A549 (cell line): Measurements from ENCODE around the gene CEMP1. TPM values are rescaled to one million over a fixed set of nuclear protein-coding genes. Genes with fewer than 3 reads are reported as not detected.

Experiments
- ATAC-seq, 2 experiments: fragments of 200-7000 bp in 1 of 2; fragments of >200 bp in 1 of 2; cut with Nextera tagmentation in 1 of 2; cut with Tn5 transposase in 1 of 2; 3 replicates each; pipeline versions ENCODE4 v1.8.0 to v1.9.1; 2018 to 2020; ENCODE audit warnings: mild to moderate bottlenecking in 1 of 2, moderate library complexity in 1 of 2
- CTCF ChIA-PET: fragments of 300-600 bp; sonication (Branson Sonifier 250); formaldehyde crosslinking; extraction: SDS; loops from one replicate; lab custom pipeline; 2021; ENCODE audit warnings: antibody characterized with exemption, inconsistent platforms; lab: Yijun Ruan, JAX
- POLR2A ChIA-PET: fragments of 350-600 bp; formaldehyde crosslinking; extraction: SDS; loops from one replicate; lab custom pipeline; 2021; ENCODE audit warnings: antibody characterized with exemption, inconsistent platforms; lab: Yijun Ruan, JAX
- DNase-seq, 2 experiments: peaks; one replicate each; pipeline versions ENCODE4 v3.0.0 to v3.0.0-alpha.2; 2011 to 2016; ENCODE audit warnings: low read depth in 1 of 2, low spot score in 1 of 2
- FAIRE-seq: peaks from 2 replicates; lab custom pipeline; 2011; peaks lifted over from hg19 to GRCh38; lab: Jason Lieb, UNC
- H3K27ac ChIP-seq, 2 experiments: fragments of >200 bp; sonication (Bioruptor Twin); formaldehyde crosslinking; 3 replicates each; pipeline ENCODE4 v1.5.1; 2016 to 2017
- H3K4me1 ChIP-seq: fragments of >200 bp; sonication (Bioruptor Twin); formaldehyde crosslinking; 3 replicates; pipeline ENCODE4 v1.6.1; 2016
- H3K4me2 ChIP-seq: fragments of >200 bp; sonication (Bioruptor Twin); formaldehyde crosslinking; 3 replicates; pipeline ENCODE4 v1.6.1; 2016
- H3K4me3 ChIP-seq: fragments of >200 bp; sonication (Bioruptor Twin); formaldehyde crosslinking; 3 replicates; pipeline ENCODE4 v1.5.1; 2016
- H3K9me3 ChIP-seq: fragments of >200 bp; sonication (Bioruptor Twin); formaldehyde crosslinking; 3 replicates; pipeline ENCODE4 v1.6.1; 2016
- BHLHE40 ChIP-seq: IDR thresholded peaks from 2 replicates; pipeline ENCODE4 v1.6.1; 2012; ENCODE audit warnings: low read depth, low read length, inconsistent platforms
- CBX8 ChIP-seq: fragments of 200-600 bp; sonication (generic); IDR thresholded peaks from 2 replicates; pipeline ENCODE4 v1.6.1; 2016
- CEBPB ChIP-seq, 2 experiments: fragments of >200 bp in 1 of 2; sonication (Bioruptor Twin) in 1 of 2; formaldehyde crosslinking in 1 of 2; IDR thresholded peaks; 2 replicates each; pipeline ENCODE4 v1.6.1; 2012 to 2016
- CTCF ChIP-seq: fragments of >200 bp; sonication (Bioruptor Twin); formaldehyde crosslinking; IDR thresholded peaks from 3 replicates; pipeline ENCODE4 v1.5.1; 2016
- E2F6 ChIP-seq: IDR thresholded peaks from 2 replicates; pipeline ENCODE4 v1.6.1; 2012; ENCODE audit warnings: low read depth, borderline replicate concordance
- EHF ChIP-seq: fragments of 250-450 bp; sonication (Bioruptor Pico); IDR thresholded peaks from 2 replicates; pipeline ENCODE4 v1.5.0; 2020; ENCODE audit warnings: mild to moderate bottlenecking
- EHMT2 ChIP-seq: fragments of 200-600 bp; sonication (generic); IDR thresholded peaks from 2 replicates; pipeline ENCODE4 v1.6.1; 2016; ENCODE audit warnings: antibody characterized with exemption, low read depth, mild to moderate bottlenecking, moderate library complexity
- EP300 ChIP-seq, 2 experiments: fragments of >200 bp; sonication (Bioruptor Twin); formaldehyde crosslinking; IDR thresholded peaks; 2 replicates in 1 of 2; 3 replicates in 1 of 2; pipeline ENCODE4 v1.6.1; 2016 to 2017
- FOSB ChIP-seq: fragments of 250-450 bp; sonication (Bioruptor Pico); IDR thresholded peaks from 2 replicates; pipeline ENCODE4 v1.5.0; 2020; ENCODE audit warnings: mild to moderate bottlenecking, moderate library complexity
- GATA3 ChIP-seq: IDR thresholded peaks from 2 replicates; pipeline ENCODE4 v1.6.1; 2012; ENCODE audit warnings: borderline replicate concordance
- HOXA7 ChIP-seq: fragments of 250-450 bp; sonication (Bioruptor Pico); IDR thresholded peaks from 2 replicates; pipeline ENCODE4 v1.5.0; 2020; ENCODE audit warnings: mild to moderate bottlenecking, moderate library complexity
- JUN ChIP-seq, 2 experiments: fragments of >200 bp; sonication (Bioruptor Twin); formaldehyde crosslinking; IDR thresholded peaks; 2 replicates in 1 of 2; 3 replicates in 1 of 2; pipeline ENCODE4 v1.6.1; 2016 to 2017
- MAX ChIP-seq: IDR thresholded peaks from 2 replicates; pipeline ENCODE4 v1.6.1; 2012
- MYC ChIP-seq: IDR thresholded peaks from 2 replicates; pipeline ENCODE4 v1.6.1; 2012; ENCODE audit warnings: mild to moderate bottlenecking, inconsistent platforms, low read length, improper control_type of control experiment, borderline replicate concordance
- PHF8 ChIP-seq: fragments of 200-600 bp; sonication (generic); IDR thresholded peaks from 2 replicates; pipeline ENCODE4 v1.6.1; 2016; ENCODE audit warnings: low read depth, mild to moderate bottlenecking, antibody characterized with exemption, moderate library complexity, borderline replicate concordance
- SREBF2 ChIP-seq: fragments of 450-650 bp; IDR thresholded peaks from 2 replicates; pipeline ENCODE4 v1.6.1; 2014; ENCODE audit warnings: mild to moderate bottlenecking, moderate library complexity
- TP53 ChIP-seq: fragments of 250-450 bp; sonication (Bioruptor Pico); IDR thresholded peaks from 2 replicates; pipeline ENCODE4 v1.5.0; 2021; ENCODE audit warnings: mild to moderate bottlenecking, moderate library complexity
- ZC3H11A ChIP-seq: fragments of 450-650 bp; IDR thresholded peaks from 2 replicates; pipeline ENCODE4 v1.6.1; 2014; ENCODE audit warnings: antibody characterized with exemption, mild to moderate bottlenecking
- ZSCAN20 ChIP-seq: fragments of 250-450 bp; sonication (Bioruptor Pico); IDR thresholded peaks from 2 replicates; pipeline ENCODE4 v1.8.0; 2022; ENCODE audit warnings: mild to moderate bottlenecking, moderate library complexity
- WGBS: methylation state at CpG from one replicate; pipeline ENCODE4 v1.1.6; 2017; ENCODE audit errors: missing lambda C conversion rate; 5-methylcytosine and 5-hydroxymethylcytosine counted together
- polyA plus RNA-seq, 4 experiments: library from polyadenylated mRNA; depleted of rRNA in 3 of 4; stranded (reverse); fragments of >200 nt; fragmentation: RNase III in 1 of 4; extraction: RNeasy Plus Mini Kit Qiagen cat#74134 plus additional on column Dnase treatment in 1 of 4; gene quantifications; 2 replicates in 3 of 4; 3 replicates in 1 of 4; pipeline ENCODE4 v1.2.3, GENCODE V29; 2011 to 2017
- TF ChIP-seq, protein P1 (sequence below): fragments of 200-600 bp; sonication (generic); IDR thresholded peaks from 2 replicates; pipeline ENCODE4 v1.6.1; 2016; ENCODE audit warnings: antibody characterized with exemption, mild to moderate bottlenecking, moderate library complexity
- TF ChIP-seq, protein P2 (sequence below): fragments of 250-450 bp; sonication (Bioruptor Pico); IDR thresholded peaks from 2 replicates; pipeline ENCODE4 v1.5.0; 2020; ENCODE audit warnings: low read depth, mild to moderate bottlenecking, moderate library complexity

CEMP1 gene
- polyA plus RNA-seq, 2 of the 4 experiments (the other 2 are of a cell fraction): not detected

DNA sequence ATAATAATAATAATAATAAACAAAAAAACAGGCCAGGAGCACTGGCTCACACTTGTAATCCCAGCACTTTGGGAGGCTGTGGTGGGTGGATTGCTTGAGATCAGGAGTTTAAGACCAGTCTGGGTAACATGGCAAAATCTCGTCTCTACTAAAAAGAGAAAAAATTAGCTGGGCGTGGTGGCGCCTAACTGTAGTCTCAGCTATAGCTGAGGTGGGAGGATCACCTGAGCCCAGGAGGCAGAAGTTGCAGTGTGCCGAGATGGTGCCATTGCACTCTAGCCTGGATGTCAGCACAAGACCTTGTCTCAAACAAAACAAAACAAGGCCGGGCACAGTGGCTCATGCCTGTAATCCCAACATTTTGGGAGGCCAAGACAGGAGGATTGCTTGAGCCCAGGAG is 36.2 kb downstream of the CEMP1 start:
- Histone ChIP-seq H3K4me2 (no peak overlapping the region), H3K27ac (no peak overlapping the region), H3K4me3 (no peak overlapping the region), H3K9me3 (no peaks in the 10 kb centered on the region), H3K4me1 (peaks cover 11% of the 10 kb centered on the region)
- 83% methylated on average over 5 of the region's 5 CpGs for WGBS
- DNase-seq: no peak
- TF ChIP-seq SREBF2 (no peak), EHF (CRISPR knock-in tag) (no peak), PHF8 (no peak), MAX (no peak), JUN (IDR thresholded peaks at IDR 0.05) (no peak), ZC3H11A (no peak), CBX8 (no peak), MYC (no peak), ZSCAN20 (CRISPR knock-in tag) (no peak), CEBPB (IDR thresholded peaks at IDR 0.05) (no peak), FOSB (CRISPR knock-in tag) (no peak), GATA3 (no peak)
- TF ChIP-seq, protein P1, sequence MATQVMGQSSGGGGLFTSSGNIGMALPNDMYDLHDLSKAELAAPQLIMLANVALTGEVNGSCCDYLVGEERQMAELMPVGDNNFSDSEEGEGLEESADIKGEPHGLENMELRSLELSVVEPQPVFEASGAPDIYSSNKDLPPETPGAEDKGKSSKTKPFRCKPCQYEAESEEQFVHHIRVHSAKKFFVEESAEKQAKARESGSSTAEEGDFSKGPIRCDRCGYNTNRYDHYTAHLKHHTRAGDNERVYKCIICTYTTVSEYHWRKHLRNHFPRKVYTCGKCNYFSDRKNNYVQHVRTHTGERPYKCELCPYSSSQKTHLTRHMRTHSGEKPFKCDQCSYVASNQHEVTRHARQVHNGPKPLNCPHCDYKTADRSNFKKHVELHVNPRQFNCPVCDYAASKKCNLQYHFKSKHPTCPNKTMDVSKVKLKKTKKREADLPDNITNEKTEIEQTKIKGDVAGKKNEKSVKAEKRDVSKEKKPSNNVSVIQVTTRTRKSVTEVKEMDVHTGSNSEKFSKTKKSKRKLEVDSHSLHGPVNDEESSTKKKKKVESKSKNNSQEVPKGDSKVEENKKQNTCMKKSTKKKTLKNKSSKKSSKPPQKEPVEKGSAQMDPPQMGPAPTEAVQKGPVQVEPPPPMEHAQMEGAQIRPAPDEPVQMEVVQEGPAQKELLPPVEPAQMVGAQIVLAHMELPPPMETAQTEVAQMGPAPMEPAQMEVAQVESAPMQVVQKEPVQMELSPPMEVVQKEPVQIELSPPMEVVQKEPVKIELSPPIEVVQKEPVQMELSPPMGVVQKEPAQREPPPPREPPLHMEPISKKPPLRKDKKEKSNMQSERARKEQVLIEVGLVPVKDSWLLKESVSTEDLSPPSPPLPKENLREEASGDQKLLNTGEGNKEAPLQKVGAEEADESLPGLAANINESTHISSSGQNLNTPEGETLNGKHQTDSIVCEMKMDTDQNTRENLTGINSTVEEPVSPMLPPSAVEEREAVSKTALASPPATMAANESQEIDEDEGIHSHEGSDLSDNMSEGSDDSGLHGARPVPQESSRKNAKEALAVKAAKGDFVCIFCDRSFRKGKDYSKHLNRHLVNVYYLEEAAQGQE: no peak
- no peak for ATAC-seq
- no peak for FAIRE-seq
- POLR2A ChIA-PET: no interaction called here
- CTCF ChIA-PET: interaction anchor here (0.5 to 1.8 kb wide), 4 partner anchors 15 to 244 kb away, joined by 3 to 5 read pairs (median 4); partner anchors contain the start of gene ECI1

DNA sequence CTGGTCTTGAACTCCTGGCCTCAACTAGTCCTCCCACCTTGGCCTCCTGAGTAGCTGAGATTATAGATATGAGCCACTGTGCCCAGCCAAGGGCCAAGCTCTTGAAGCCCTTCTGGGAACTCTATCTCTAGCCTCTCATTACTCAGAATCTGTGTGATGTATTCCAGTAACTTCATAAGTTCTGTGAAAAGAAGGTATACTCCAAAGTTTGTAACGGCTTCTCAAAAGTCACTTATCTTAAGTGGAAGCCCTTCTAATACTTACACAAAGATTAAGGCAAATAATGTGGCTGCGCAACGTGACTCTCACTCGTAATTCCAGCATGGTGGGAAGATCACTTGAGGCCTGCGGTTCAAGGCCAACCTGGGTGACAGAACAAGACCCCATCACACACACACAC is 36.6 kb downstream of the CEMP1 start:
- Histone ChIP-seq H3K4me1 (peaks cover 11% of the 10 kb centered on the region), H3K4me3 (no peak overlapping the region), H3K4me2 (no peak overlapping the region), H3K27ac (no peak overlapping the region), H3K9me3 (no peaks in the 10 kb centered on the region)
- no peak for ATAC-seq
- ChIA-PET CTCF (interaction anchor here (1.1 to 1.8 kb wide), 2 partner anchors 44 to 244 kb away, joined by 3 to 4 read pairs; partner anchors contain the start of gene ECI1), POLR2A (no interaction called here)
- no peak for FAIRE-seq
- WGBS: 95% methylated on average over 5 of the region's 5 CpGs
- TF ChIP-seq EHMT2 (no peak), EP300 (IDR thresholded peaks at IDR 0.05) (no peak), FOSB (CRISPR knock-in tag) (no peak), BHLHE40 (no peak), HOXA7 (CRISPR knock-in tag) (no peak), CBX8 (no peak), E2F6 (no peak), ZC3H11A (no peak), PHF8 (no peak), TP53 (CRISPR knock-in tag) (no peak), MYC (no peak), CTCF (no peak)
- TF ChIP-seq, protein P2, sequence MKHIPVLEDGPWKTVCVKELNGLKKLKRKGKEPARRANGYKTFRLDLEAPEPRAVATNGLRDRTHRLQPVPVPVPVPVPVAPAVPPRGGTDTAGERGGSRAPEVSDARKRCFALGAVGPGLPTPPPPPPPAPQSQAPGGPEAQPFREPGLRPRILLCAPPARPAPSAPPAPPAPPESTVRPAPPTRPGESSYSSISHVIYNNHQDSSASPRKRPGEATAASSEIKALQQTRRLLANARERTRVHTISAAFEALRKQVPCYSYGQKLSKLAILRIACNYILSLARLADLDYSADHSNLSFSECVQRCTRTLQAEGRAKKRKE (CRISPR knock-in tag): no peak
- DNase-seq: no peak
